AG04450 (cell line): Measurements from ENCODE around the gene GPRIN2. TPM values are rescaled to one million over a fixed set of nuclear protein-coding genes. Genes with fewer than 3 reads are reported as not detected.
"Not testable (repeated sequence)": the region's sequence is repeated elsewhere in the genome, so short reads cannot be mapped to it uniquely, and the experiment has no call there.

ENCODE experiments used
- CTCF ChIA-PET: fragments of 300-600, 350-600 bp; formaldehyde crosslinking; extraction: SDS; loops from one replicate; lab custom pipeline; 2022; ENCODE audit warnings: antibody characterized with exemption, inconsistent platforms; lab: Charles Lee
- POLR2A ChIA-PET: fragments of 350-600 bp; formaldehyde crosslinking; extraction: SDS; loops from one replicate; lab custom pipeline; 2021; ENCODE audit warnings: antibody characterized with exemption, inconsistent platforms; lab: Yijun Ruan, JAX
- DNase-seq: peaks from one replicate; pipeline ENCODE4 v3.0.0-alpha.2; 2011; ENCODE audit warnings: low read depth, low spot score
- H3K27ac ChIP-seq: one replicate; pipeline ENCODE4 v1.5.1; 2012; ENCODE audit warnings: low read depth, low read length, control low read depth
- H3K27me3 ChIP-seq: one replicate; pipeline ENCODE4 v1.6.0; 2012; ENCODE audit warnings: low read length; ENCODE audit not compliant: control insufficient read depth, insufficient read depth
- H3K4me3 ChIP-seq: 2 replicates; pipeline ENCODE4 v1.5.1; 2011; ENCODE audit warnings: mild to moderate bottlenecking, low read depth, low read length, control low read depth
- H3K9me3 ChIP-seq: 2 replicates; pipeline ENCODE4 v1.5.1; 2012; ENCODE audit warnings: low read length; ENCODE audit not compliant: control insufficient read depth, insufficient read depth
- polyA plus RNA-seq: library from polyadenylated mRNA; depleted of rRNA; stranded (reverse); fragments of >200 nt; gene quantifications from 2 replicates; pipeline ENCODE4 v1.2.3, GENCODE V29; 2011
- TF ChIP-seq, protein P1 (sequence below): IDR thresholded peaks from 2 replicates; pipeline ENCODE4 v1.5.1; 2011; ENCODE audit warnings: low read depth, low read length, control low read depth, inconsistent platforms

The GPRIN2 gene
- polyA plus RNA-seq, 1 experiment, result not detected

DNA sequence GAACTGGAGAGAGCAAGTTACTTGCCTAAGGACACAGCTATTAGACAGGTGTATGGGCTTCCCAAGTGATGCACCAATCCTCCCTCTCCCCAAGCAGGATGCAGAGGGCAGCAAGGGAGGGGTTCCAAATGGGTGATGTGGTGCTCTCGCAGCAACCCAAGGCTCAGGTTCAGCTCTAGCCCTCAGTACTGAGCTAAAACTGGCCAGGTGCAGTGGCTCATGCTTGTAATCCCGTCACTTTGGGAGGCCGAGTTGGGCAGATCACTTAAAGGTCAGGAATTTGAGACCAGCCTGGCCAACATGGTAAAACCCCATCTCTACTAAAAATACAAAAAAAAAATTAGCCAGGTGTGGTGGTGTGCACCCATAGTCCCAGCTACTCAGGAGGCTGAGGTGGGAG, 40.7 kb downstream of the GPRIN2 start:
- Histone ChIP-seq H3K27ac (no peak overlapping the region), H3K4me3 (no peak overlapping the region), H3K9me3 (no peaks in the 10 kb centered on the region), H3K27me3 (no peaks in the 10 kb centered on the region)
- TF ChIP-seq, protein P1, sequence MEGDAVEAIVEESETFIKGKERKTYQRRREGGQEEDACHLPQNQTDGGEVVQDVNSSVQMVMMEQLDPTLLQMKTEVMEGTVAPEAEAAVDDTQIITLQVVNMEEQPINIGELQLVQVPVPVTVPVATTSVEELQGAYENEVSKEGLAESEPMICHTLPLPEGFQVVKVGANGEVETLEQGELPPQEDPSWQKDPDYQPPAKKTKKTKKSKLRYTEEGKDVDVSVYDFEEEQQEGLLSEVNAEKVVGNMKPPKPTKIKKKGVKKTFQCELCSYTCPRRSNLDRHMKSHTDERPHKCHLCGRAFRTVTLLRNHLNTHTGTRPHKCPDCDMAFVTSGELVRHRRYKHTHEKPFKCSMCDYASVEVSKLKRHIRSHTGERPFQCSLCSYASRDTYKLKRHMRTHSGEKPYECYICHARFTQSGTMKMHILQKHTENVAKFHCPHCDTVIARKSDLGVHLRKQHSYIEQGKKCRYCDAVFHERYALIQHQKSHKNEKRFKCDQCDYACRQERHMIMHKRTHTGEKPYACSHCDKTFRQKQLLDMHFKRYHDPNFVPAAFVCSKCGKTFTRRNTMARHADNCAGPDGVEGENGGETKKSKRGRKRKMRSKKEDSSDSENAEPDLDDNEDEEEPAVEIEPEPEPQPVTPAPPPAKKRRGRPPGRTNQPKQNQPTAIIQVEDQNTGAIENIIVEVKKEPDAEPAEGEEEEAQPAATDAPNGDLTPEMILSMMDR, result no peak
- POLR2A ChIA-PET, result interaction anchor here (0.7 to 2.0 kb wide), 2 partner anchors 9 to 421 kb away, joined by 7 to 10 read pairs; no protein-coding TSS in a partner anchor
- no peak for DNase-seq
- CTCF ChIA-PET, result interaction anchor here (1.0 to 2.6 kb wide), 4 partner anchors 15 to 287 kb away, joined by 3 to 11 read pairs (median 4); no protein-coding TSS in a partner anchor

DNA sequence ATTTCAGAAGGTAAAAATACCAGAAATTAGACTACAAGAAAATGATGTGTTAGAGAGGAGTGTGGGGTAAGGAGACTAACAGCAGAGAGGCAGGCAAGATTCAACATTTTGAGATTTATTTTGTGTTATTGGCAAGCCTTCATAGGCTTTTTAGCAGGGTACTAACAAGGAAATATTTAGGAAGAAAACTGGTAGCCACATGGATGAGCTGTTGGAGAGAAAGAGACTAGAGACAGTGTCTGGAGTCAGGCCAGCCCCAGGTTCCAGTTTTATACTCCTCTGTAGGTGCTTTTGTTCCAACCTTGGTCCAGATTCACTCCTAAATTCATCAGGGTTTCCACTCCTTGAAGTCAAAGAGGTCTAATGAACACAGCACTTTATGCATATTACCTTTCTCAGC, 41.1 kb downstream of the GPRIN2 start:
- no peak for DNase-seq
- H3K4me3 ChIP-seq, result no peak overlapping the region
- CTCF ChIA-PET, result interaction anchor here (1.0 to 2.6 kb wide), 2 partner anchors 15 to 29 kb away, joined by 3 to 11 read pairs; no protein-coding TSS in a partner anchor
- no peaks in the 10 kb centered on the region for H3K9me3 ChIP-seq
- POLR2A ChIA-PET, result interaction anchor here (0.7 to 2.0 kb wide), 2 partner anchors 9 to 421 kb away, joined by 7 to 10 read pairs; no protein-coding TSS in a partner anchor
- H3K27me3 ChIP-seq, result no peaks in the 10 kb centered on the region
- TF ChIP-seq, protein P1, result no peak
- no peak overlapping the region for H3K27ac ChIP-seq

DNA sequence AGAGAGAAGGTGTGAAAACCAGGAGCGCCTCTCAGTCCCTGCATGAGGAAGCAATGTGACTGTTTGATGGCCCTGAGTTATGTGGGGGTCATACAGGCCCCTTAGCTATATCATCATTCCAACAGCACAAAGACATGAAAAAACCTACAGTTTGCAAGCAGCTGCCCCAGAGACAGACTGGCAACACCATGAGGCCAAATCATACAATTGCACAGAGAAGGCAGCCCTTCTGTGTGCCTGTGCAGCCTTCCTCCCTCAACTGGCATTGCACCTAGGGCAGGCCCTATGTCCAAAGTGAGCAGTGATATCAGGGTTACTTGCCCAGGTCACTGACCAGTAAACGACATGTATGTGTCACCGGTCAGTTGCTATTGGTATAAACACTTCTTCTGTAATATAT, 41.6 kb downstream of the GPRIN2 start:
- POLR2A ChIA-PET, result no interaction called here
- no peak for DNase-seq
- H3K27me3 ChIP-seq, result no peaks in the 10 kb centered on the region
- no peak overlapping the region for H3K4me3 ChIP-seq
- TF ChIP-seq, protein P1, result no peak
- no peak overlapping the region for H3K27ac ChIP-seq
- CTCF ChIA-PET, result no interaction called here
- H3K9me3 ChIP-seq, result no peaks in the 10 kb centered on the region

GRCh38 chr10:46514431-46514861, 42.0 kb downstream of the GPRIN2 start:
- Histone ChIP-seq H3K27me3 (no peaks in the 10 kb centered on the region), H3K9me3 (no peaks in the 10 kb centered on the region), H3K4me3 (no peak overlapping the region), H3K27ac (no peak overlapping the region)
- POLR2A ChIA-PET, result no interaction called here
- no peak for DNase-seq
- CTCF ChIA-PET, result no interaction called here
- TF ChIP-seq, protein P1, result no peak

GRCh38 chr10:46513333-46513732, 43.1 kb downstream of the GPRIN2 start:
- CTCF ChIA-PET, H3K9me3 ChIP-seq, H3K27me3 ChIP-seq, POLR2A ChIA-PET, H3K27ac ChIP-seq, DNase-seq, H3K4me3 ChIP-seq: not testable (repeated sequence)

- CTCF ChIA-PET, H3K27me3 ChIP-seq, POLR2A ChIA-PET: not testable (repeated sequence)
These were observed 43.7 kb downstream of the GPRIN2 start for GRCh38 chr10:46512725-46513124.

GRCh38 chr10:46512002-46512401, 44.5 kb downstream of the GPRIN2 start:
- H3K9me3 ChIP-seq, H3K27ac ChIP-seq, POLR2A ChIA-PET, DNase-seq, H3K4me3 ChIP-seq, CTCF ChIA-PET, H3K27me3 ChIP-seq: not testable (repeated sequence)

More at GRCh38 chr10:46512725-46513124, 43.7 kb downstream of the GPRIN2 start:
- not testable (repeated sequence) for H3K4me3 ChIP-seq, DNase-seq, H3K27ac ChIP-seq, H3K9me3 ChIP-seq
